IMR-90 (cell line): ENCODE results near the gene TMEM126A. TPM values are rescaled to one million over a fixed set of nuclear protein-coding genes. Genes with fewer than 3 reads are reported as not detected.
A peak's percentile ranks its signal among the peaks of the same experiment; 100 is the strongest.

Experiments used
- ATAC-seq: fragments of 200-7000 bp; cut with Tn5 transposase; 2 replicates; pipeline ENCODE4 v1.9.1; 2020; ENCODE audit warnings: low read depth, mild to moderate bottlenecking, moderate library complexity
- BruUV-seq: library from RNA; stranded (reverse); fragments of 400-500 nt; replicated peaks from 2 replicates; lab custom pipeline; 2021; lab: Mats Ljungman, UMichigan
- CTCF ChIA-PET: fragments of 300-600 bp; formaldehyde crosslinking; extraction: SDS; loops from one replicate; lab custom pipeline; 2021; ENCODE audit warnings: antibody characterized with exemption; lab: Yijun Ruan, JAX
- POLR2A ChIA-PET: fragments of 300-600 bp; sonication (Branson Sonifier 250); formaldehyde crosslinking; loops from one replicate; lab custom pipeline; 2022; ENCODE audit warnings: antibody characterized with exemption; ENCODE audit not compliant: unreplicated experiment; lab: Charles Lee
- DNase-seq: peaks from one replicate; pipeline ENCODE4 v3.0.0; 2013
- H2AFZ ChIP-seq: replicated peaks from 2 replicates; pipeline ENCODE3; 2013; ENCODE audit warnings: low read length, mild to moderate bottlenecking; ENCODE audit not compliant: poor library complexity
- H2AK5ac ChIP-seq: 2 replicates; pipeline ENCODE4 v1.6.1; 2013; ENCODE audit warnings: low read depth, low read length, inconsistent platforms
- H2AK9ac ChIP-seq: replicated peaks from 2 replicates; pipeline ENCODE3; 2013; ENCODE audit warnings: mild to moderate bottlenecking, low read depth, low read length, moderate library complexity; ENCODE audit not compliant: poor library complexity
- H2BK120ac ChIP-seq: 2 replicates; pipeline ENCODE4 v1.6.1; 2013; ENCODE audit warnings: low read depth, low read length, inconsistent platforms
- H2BK15ac ChIP-seq: 3 replicates; pipeline ENCODE4 v1.6.1; 2013; ENCODE audit warnings: low read depth, low read length, inconsistent platforms
- H2BK20ac ChIP-seq: 2 replicates; pipeline ENCODE4 v1.6.1; 2013; ENCODE audit warnings: low read depth, mild to moderate bottlenecking, inconsistent platforms, low read length, moderate library complexity
- H2BK5ac ChIP-seq: 2 replicates; pipeline ENCODE4 v1.6.1; 2013; ENCODE audit warnings: mild to moderate bottlenecking, low read depth, low read length, inconsistent platforms; ENCODE audit not compliant: poor library complexity, severe bottlenecking
- H3K14ac ChIP-seq: replicated peaks from 2 replicates; pipeline ENCODE4 v1.6.1; 2013; ENCODE audit warnings: low read depth, low read length, inconsistent platforms
- H3K18ac ChIP-seq: 2 replicates; pipeline ENCODE4 v1.6.1; 2013; ENCODE audit warnings: low read depth, low read length, control low read depth
- H3K23ac ChIP-seq: 2 replicates; pipeline ENCODE4 v1.6.1; 2013; ENCODE audit warnings: low read depth, low read length, inconsistent platforms
- H3K27ac ChIP-seq: 2 replicates; pipeline ENCODE4 v1.5.1; 2013; ENCODE audit warnings: mild to moderate bottlenecking, control low read depth, low read length; ENCODE audit not compliant: insufficient read depth
- H3K27me3 ChIP-seq: 2 replicates; pipeline ENCODE4 v1.6.1; 2013; ENCODE audit warnings: low read length; ENCODE audit not compliant: control insufficient read depth, insufficient read depth
- H3K36me3 ChIP-seq: 2 replicates; pipeline ENCODE4 v1.6.1; 2013; ENCODE audit warnings: low read length, mixed read lengths; ENCODE audit not compliant: control insufficient read depth, insufficient read depth
- H3K4ac ChIP-seq: 2 replicates; pipeline ENCODE4 v1.6.1; 2013; ENCODE audit warnings: low read depth, low read length, inconsistent platforms
- H3K4me1 ChIP-seq: 2 replicates; pipeline ENCODE4 v1.6.1; 2013; ENCODE audit warnings: low read length, mixed read lengths; ENCODE audit not compliant: control insufficient read depth, insufficient read depth
- H3K4me2 ChIP-seq: 2 replicates; pipeline ENCODE4 v1.6.1; 2013; ENCODE audit warnings: low read depth, mild to moderate bottlenecking, control low read depth, low read length, moderate library complexity
- H3K4me3 ChIP-seq: 2 replicates; pipeline ENCODE4 v1.5.1; 2013; ENCODE audit warnings: low read depth, mild to moderate bottlenecking, control low read depth, low read length, moderate library complexity; ENCODE audit not compliant: insufficient read depth
- H3K56ac ChIP-seq: 2 replicates; pipeline ENCODE4 v1.6.1; 2013; ENCODE audit warnings: low read length, inconsistent platforms; ENCODE audit not compliant: insufficient read depth; ENCODE audit errors: extremely low read depth
- H3K79me1 ChIP-seq, 2 experiments: 2 replicates each; pipeline ENCODE4 v1.6.1; 2013; ENCODE audit warnings: low read length in 2 of 2, inconsistent platforms in 1 of 2, low read depth in 1 of 2
- H3K9ac ChIP-seq: 2 replicates; pipeline ENCODE4 v1.6.1; 2013; ENCODE audit warnings: low read depth, low read length, control low read depth
- H3K9me1 ChIP-seq: 2 replicates; pipeline ENCODE4 v1.6.1; 2013; ENCODE audit warnings: low read length, inconsistent platforms; ENCODE audit not compliant: insufficient read depth
- H3K9me3 ChIP-seq: 2 replicates; pipeline ENCODE4 v1.6.1; 2013; ENCODE audit warnings: low read length; ENCODE audit not compliant: control insufficient read depth, insufficient read depth
- H4K20me1 ChIP-seq: 2 replicates; pipeline ENCODE4 v1.6.1; 2013; ENCODE audit warnings: low read length, inconsistent platforms; ENCODE audit not compliant: insufficient read depth
- H4K5ac ChIP-seq: 2 replicates; pipeline ENCODE4 v1.6.1; 2013; ENCODE audit warnings: mild to moderate bottlenecking, low read depth, low read length, control low read depth
- H4K8ac ChIP-seq, 2 experiments: 2 replicates each; pipeline ENCODE4 v1.6.1; 2013; ENCODE audit warnings: low read depth in 2 of 2, low read length in 2 of 2, control low read depth in 1 of 2, inconsistent platforms in 1 of 2
- H4K91ac ChIP-seq: 2 replicates; pipeline ENCODE4 v1.6.1; 2013; ENCODE audit warnings: low read depth, low read length, inconsistent platforms; ENCODE audit not compliant: insufficient read depth
- CTCF ChIP-seq: conservative IDR thresholded peaks from 2 replicates; pipeline ENCODE4 v1.5.1; 2012; ENCODE audit warnings: mild to moderate bottlenecking, low read depth, low read length, improper control_type of control experiment
- ELK1 ChIP-seq: fragments of 150-350 bp; IDR thresholded peaks from 2 replicates; pipeline ENCODE4 v1.6.1; 2016; ENCODE audit warnings: low read depth, mild to moderate bottlenecking, low read length, moderate library complexity, borderline replicate concordance
- MXI1 ChIP-seq: IDR thresholded peaks from 2 replicates; pipeline ENCODE4 v1.6.1; 2012; ENCODE audit warnings: low read depth, mild to moderate bottlenecking, low read length, moderate library complexity, borderline replicate concordance
- RAD21 ChIP-seq: IDR thresholded peaks from 2 replicates; pipeline ENCODE4 v1.6.1; 2012; ENCODE audit warnings: low read length, improper control_type of control experiment
- SMC3 ChIP-seq: fragments of 150-350 bp; IDR thresholded peaks from 2 replicates; pipeline ENCODE4 v1.6.1; 2016; ENCODE audit warnings: low read depth, mild to moderate bottlenecking, antibody characterized with exemption, low read length, moderate library complexity
- WGBS, 2 experiments: methylation state at CpG; one replicate each; pipeline versions ENCODE4 v1.1.5 to v1.1.7; 2013; ENCODE audit warnings: missing lambda C conversion rate in 2 of 2; ENCODE audit not compliant: insufficient read length in 1 of 2; ENCODE audit errors: extremely low coverage in 2 of 2; 5-methylcytosine and 5-hydroxymethylcytosine counted together
- dilution Hi-C: fragments of 300-500 bp; cut with HindIII; formaldehyde crosslinking; loops from one replicate; pipeline ENCODE4 v1.14.3; 2018; ENCODE audit warnings: low sequenced_read_pairs; ENCODE audit not compliant: unreplicated experiment
- in situ Hi-C: fragments of 300-500 bp; cut with MboI; formaldehyde crosslinking; loops from 3 replicates; pipeline ENCODE4 v1.14.3; 2019; ENCODE audit warnings: low sequenced_read_pairs, inconsistent platforms, mixed read lengths
- intact Hi-C: fragments of 100-400 bp; cut with micrococcal nuclease; formaldehyde crosslinking; loops from 2 replicates; pipeline ENCODE4 v1.10.0; 2022
- polyA plus RNA-seq, 3 experiments: library from polyadenylated mRNA; depleted of rRNA; stranded (reverse); fragments of >200 nt; gene quantifications; 2 replicates each; pipeline ENCODE4 v1.2.3, GENCODE V29; 2012; ENCODE audit warnings: low replicate concordance in 1 of 3
- total RNA-seq: library from RNA; depleted of rRNA; stranded (reverse); fragments of >200 nt; gene quantifications from 2 replicates; pipeline ENCODE4 v1.2.3, GENCODE V29; 2012
- TF ChIP-seq, protein P1 (sequence below): fragments of 150-350 bp; IDR thresholded peaks from 2 replicates; pipeline ENCODE4 v1.6.1; 2017; ENCODE audit warnings: mild to moderate bottlenecking, antibody characterized with exemption, low read length, low read depth

TMEM126A gene
- total and polyA plus RNA-seq, 2 of the 4 experiments (the other 2 are of a cell fraction), result 34.9 to 60.4 TPM

DNA sequence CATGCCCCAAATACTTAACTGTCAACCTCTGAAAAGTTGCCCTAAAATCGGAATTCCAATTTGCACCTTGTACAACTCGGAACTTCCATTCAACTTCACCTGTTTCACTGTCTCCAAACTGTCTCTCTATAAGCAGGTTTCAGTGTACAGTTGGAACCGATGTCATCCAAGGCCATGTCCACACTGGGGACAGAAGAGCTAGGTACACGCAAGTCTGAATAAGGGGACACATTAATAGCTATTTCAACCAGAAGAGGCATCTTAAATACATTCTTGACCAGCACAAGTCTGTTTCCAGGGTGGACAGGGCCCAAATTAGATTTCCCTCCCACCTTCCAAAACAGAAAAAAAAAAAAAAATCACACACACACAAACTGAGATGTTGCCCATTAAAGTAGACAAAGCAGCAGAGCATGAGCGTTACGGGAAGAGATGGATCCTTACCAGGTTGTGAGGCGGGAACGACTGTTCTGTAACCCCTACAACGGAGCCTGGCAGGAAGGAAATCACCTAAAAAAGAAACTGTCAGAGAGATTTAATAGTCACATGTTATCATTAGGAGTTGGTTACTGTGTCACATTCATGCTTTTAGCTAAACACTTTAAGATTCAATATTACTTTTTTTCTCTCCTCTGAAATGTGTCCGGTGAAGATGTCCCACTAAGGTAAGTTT, 15.4 kb downstream of the TMEM126A start (continued):
- no peak for TF ChIP-seq RAD21

- peak; percentile 37 for TF ChIP-seq CTCF
- no peak for TF ChIP-seq ELK1
- TF ChIP-seq, protein P1, sequence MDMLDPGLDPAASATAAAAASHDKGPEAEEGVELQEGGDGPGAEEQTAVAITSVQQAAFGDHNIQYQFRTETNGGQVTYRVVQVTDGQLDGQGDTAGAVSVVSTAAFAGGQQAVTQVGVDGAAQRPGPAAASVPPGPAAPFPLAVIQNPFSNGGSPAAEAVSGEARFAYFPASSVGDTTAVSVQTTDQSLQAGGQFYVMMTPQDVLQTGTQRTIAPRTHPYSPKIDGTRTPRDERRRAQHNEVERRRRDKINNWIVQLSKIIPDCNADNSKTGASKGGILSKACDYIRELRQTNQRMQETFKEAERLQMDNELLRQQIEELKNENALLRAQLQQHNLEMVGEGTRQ, result no peak
- 0 out of 2 replicates have a peak, but pooled peaks have one; percentile 2 for TF ChIP-seq SMC3
- TF ChIP-seq MXI1, result peak; percentile 34; the same call in 1 of the 2 replicates
- 0 out of 2 replicates have a peak, but pooled peaks have one; percentile 15 for TF ChIP-seq RAD21
- Histone ChIP-seq H3K9me1 (no peaks in the 10 kb centered on the region), H3K27me3 (no peaks in the 10 kb centered on the region), H2BK5ac (peak overlapping the region; percentile 84), H3K56ac (peak overlapping the region; percentile 90), H2BK20ac (no peak overlapping the region), H3K23ac (peak overlapping the region; percentile 99), H3K4ac (peak overlapping the region; percentile 95), H3K4me3 (peak overlapping the region; percentile 96), H3K27ac (peak overlapping the region; percentile 85), H3K4me1 (no peaks in the 10 kb centered on the region; the same call in 1 of the 2 replicates), H3K14ac (peak overlapping the region; percentile 94), H3K4me2 (peak overlapping the region; percentile 97), H3K79me1 (peaks cover 0 to 15% of the 10 kb centered on the region in 2 experiments; a peak in 2 of 4 replicates), H3K9ac (peak overlapping the region; percentile 95), H3K36me3 (peaks cover 4% of the 10 kb centered on the region; the same call in 1 of the 2 replicates), H2AFZ (peak overlapping the region; percentile 85), H2BK15ac (no peak overlapping the region), H4K20me1 (peaks cover 38% of the 10 kb centered on the region), H2AK5ac (peak overlapping the region; percentile 95), H2AK9ac (peak overlapping the region; percentile 99), H3K18ac (peak overlapping the region; percentile 37), H3K9me3 (no peaks in the 10 kb centered on the region), H4K8ac (peak overlapping the region; percentile 58 to 71; a peak in 2 of 4 replicates), H4K5ac (peak overlapping the region; percentile 43), H2BK120ac (peak overlapping the region; percentile 68), H4K91ac (peak overlapping the region; percentile 79)
- 0% methylated on average over 43 of the region's 73 CpGs; no CpG with 5 or more reads in 1 of the 2 experiments for WGBS, 2 experiments
- BruUV-seq, result no TSS peak
- in situ Hi-C loops (no loop called here), dilution Hi-C loops (no loop called here), intact Hi-C loops (loop anchor here (1.0 to 2.0 kb wide), 4 partner anchors 35 to 190 kb away; partner anchors contain the start of gene TMEM126B)
- ChIA-PET POLR2A (interaction anchor here (1.3 kb wide), 1 partner anchor 36 kb away, joined by 16 read pairs; the partner anchor contains the start of gene TMEM126B), CTCF (interaction anchor here (0.7 to 1.0 kb wide), 2 partner anchors 21 to 26 kb away, joined by 3 read pairs; no protein-coding TSS in a partner anchor)
- DNase-seq (peak; percentile 45), ATAC-seq (peak; percentile 38)
Observed at GRCh38 chr11:85663753-85664614, 16.2 kb downstream of the TMEM126A start.
